Fibroblast of lung (primary cell): ENCODE measurements around the gene C16orf95.

ENCODE experiments used
- CTCF ChIP-seq, 2 donors: IDR thresholded peaks in 1 of 2; conservative IDR thresholded peaks in 1 of 2; 1 replicate in 1 of 2; 2 replicates in 1 of 2; pipeline ENCODE4 v1.5.1; 2011 to 2012; ENCODE audit warnings: low read length in 2 of 2, control low read depth in 1 of 2, inconsistent platforms in 1 of 2, low read depth in 1 of 2, mild to moderate bottlenecking in 1 of 2
- EZH2 ChIP-seq: IDR thresholded peaks from 2 replicates; pipeline ENCODE4 v1.5.1; 2012; ENCODE audit warnings: low read length, control low read depth, mild to moderate bottlenecking; ENCODE audit errors: missing control alignments

GRCh38 chr16:87359121-87359520 lies 41.9 kb upstream of the C16orf95 start:
- TF ChIP-seq CTCF (conservative IDR thresholded peaks at IDR 0.05 in 1 of 2, IDR thresholded peaks at IDR 0.05 in 1 of 2; ENCODE audit: low read depth in 1 of 2, low read length in 2 of 2) (no peak), EZH2 (no peak)
